Measurements from ENCODE around the gene GAS5. TPM values are rescaled to one million over a fixed set of nuclear protein-coding genes. Genes with fewer than 3 reads are reported as not detected.
"Not testable (repeated sequence)": the region's sequence is repeated elsewhere in the genome, so short reads cannot be mapped to it uniquely, and the experiment has no call there.

Gene GAS5
- total and polyA plus RNA-seq, 4 experiments from 2014 or later, result 312 to 709 (median 535) TPM

- Mint-ChIP-seq H3K9me3 (no peaks in the 10 kb centered on the region), H3K27ac (no peak overlapping the region), H3K4me1 (peaks cover 7 to 20% (median 14%) of the 10 kb centered on the region in 4 donors), H3K4me3 (peak overlapping the region in 1 of 8 donors; percentile 36), H3K36me3 (peaks cover 52 to 58% of the 10 kb centered on the region in 2 donors), H3K27me3 (no peaks in the 10 kb centered on the region)
- no peaks in the 10 kb centered on the region for H3K4me1 ChIP-seq (ENCODE audit: insufficient read depth, low read length)
- intact Hi-C loops (cut with micrococcal nuclease), result no loop called here
- peaks cover 16% of the 10 kb centered on the region for H3K36me3 ChIP-seq (ENCODE audit: insufficient read depth, low read length)
- CTCF ChIA-PET (ENCODE audit: partially characterized antibody), result no interaction called here
- DNase-seq, result no peak
- H3K9me3 ChIP-seq (ENCODE audit: control insufficient read depth in 1 of 2, low read length in 2 of 2), result no peaks in the 10 kb centered on the region
- H3K27ac ChIP-seq (ENCODE audit: low read depth, low read length), result no peak overlapping the region
- no peak overlapping the region for H3K4me3 ChIP-seq (ENCODE audit: low read length in 2 of 2)
- POLR2A ChIA-PET (ENCODE audit: partially characterized antibody), result interaction anchor here (0.6 to 0.9 kb wide), 2 partner anchors 18 to 128 kb away, joined by 3 to 4 read pairs; partner anchors contain the start of gene ZBTB37
- H3K27me3 ChIP-seq (ENCODE audit: insufficient read depth, low read length), result no peaks in the 10 kb centered on the region
These were observed 19.2 kb upstream of the GAS5 start for GRCh38 chr1:173886746-173887611.

GRCh38 chr1:173884701-173885100 is 16.9 kb upstream of the GAS5 start:
- H3K4me3 ChIP-seq (ENCODE audit: low read length in 2 of 2), result no peak overlapping the region
- CTCF ChIA-PET (ENCODE audit: partially characterized antibody), result no interaction called here
- H3K4me1 ChIP-seq (ENCODE audit: insufficient read depth, low read length), result no peaks in the 10 kb centered on the region
- H3K27ac Mint-ChIP-seq, result no peak overlapping the region
- peaks cover 45 to 50% of the 10 kb centered on the region in 2 donors for H3K36me3 Mint-ChIP-seq
- POLR2A ChIA-PET (ENCODE audit: partially characterized antibody), result no interaction called here
- DNase-seq, result no peak
- intact Hi-C loops (cut with micrococcal nuclease), result no loop called here
- H3K27ac ChIP-seq (ENCODE audit: low read depth, low read length), result no peak overlapping the region
- H3K27me3 ChIP-seq (ENCODE audit: insufficient read depth, low read length), result no peaks in the 10 kb centered on the region
- H3K36me3 ChIP-seq (ENCODE audit: insufficient read depth, low read length), result peaks cover 16% of the 10 kb centered on the region
- no peak overlapping the region for H3K4me3 Mint-ChIP-seq
- no peaks in the 10 kb centered on the region for H3K27me3 Mint-ChIP-seq
- no peaks in the 10 kb centered on the region for H3K9me3 ChIP-seq (ENCODE audit: control insufficient read depth in 1 of 2, low read length in 2 of 2)
- H3K9me3 Mint-ChIP-seq, result no peaks in the 10 kb centered on the region
- H3K4me1 Mint-ChIP-seq, result peaks cover 8 to 20% (median 12%) of the 10 kb centered on the region in 4 donors

GRCh38 chr1:173881117-173881516 is 13.3 kb upstream of the GAS5 start:
- H3K27me3 ChIP-seq (ENCODE audit: insufficient read depth, low read length); H3K27ac Mint-ChIP-seq; H3K27me3 Mint-ChIP-seq; H3K9me3 Mint-ChIP-seq; DNase-seq; H3K4me3 Mint-ChIP-seq; H3K27ac ChIP-seq (ENCODE audit: low read depth, low read length); POLR2A ChIA-PET (ENCODE audit: partially characterized antibody); intact Hi-C loops (cut with micrococcal nuclease); H3K4me1 ChIP-seq (ENCODE audit: insufficient read depth, low read length); H3K9me3 ChIP-seq (ENCODE audit: control insufficient read depth in 1 of 2, low read length in 2 of 2); H3K4me3 ChIP-seq (ENCODE audit: low read length in 2 of 2); CTCF ChIA-PET (ENCODE audit: partially characterized antibody); H3K36me3 ChIP-seq (ENCODE audit: insufficient read depth, low read length); H3K4me1 Mint-ChIP-seq: not testable (repeated sequence)
- H3K36me3 Mint-ChIP-seq, result peaks cover 47 to 51% of the 10 kb centered on the region in 2 donors

- Histone ChIP-seq H3K36me3 (ENCODE audit: insufficient read depth, low read length) (peaks cover 5% of the 10 kb centered on the region), H3K27ac (ENCODE audit: low read depth, low read length) (no peak overlapping the region), H3K4me1 (ENCODE audit: insufficient read depth, low read length) (peaks cover 3% of the 10 kb centered on the region), H3K27me3 (ENCODE audit: insufficient read depth, low read length) (no peaks in the 10 kb centered on the region), H3K4me3 (ENCODE audit: low read length in 2 of 2) (no peak overlapping the region), H3K9me3 (ENCODE audit: control insufficient read depth in 1 of 2, low read length in 2 of 2) (no peaks in the 10 kb centered on the region)
- Mint-ChIP-seq H3K36me3 (peaks cover 48 to 50% of the 10 kb centered on the region in 2 donors), H3K27ac (peak overlapping the region in 1 of 7 donors; percentile 6), H3K4me1 (peaks cover 2 to 9% (median 6%) of the 10 kb centered on the region in 4 donors), H3K4me3 (no peak overlapping the region), H3K9me3 (no peaks in the 10 kb centered on the region), H3K27me3 (no peaks in the 10 kb centered on the region)
- ChIA-PET CTCF (ENCODE audit: partially characterized antibody) (no interaction called here), POLR2A (ENCODE audit: partially characterized antibody) (interaction anchor here (1.0 to 1.2 kb wide), 2 partner anchors 9 to 10 kb away, joined by 3 read pairs; partner anchors contain the start of gene ZBTB37)
- intact Hi-C loops (cut with micrococcal nuclease), result no loop called here
- no peak for DNase-seq
These were observed 10.5 kb upstream of the GAS5 start for GRCh38 chr1:173878251-173878650.

- POLR2A ChIA-PET (ENCODE audit: partially characterized antibody), result no interaction called here
- Histone ChIP-seq H3K4me3 (ENCODE audit: low read length in 2 of 2) (no peak overlapping the region), H3K27me3 (ENCODE audit: insufficient read depth, low read length) (no peaks in the 10 kb centered on the region), H3K27ac (ENCODE audit: low read depth, low read length) (no peak overlapping the region), H3K9me3 (ENCODE audit: control insufficient read depth in 1 of 2, low read length in 2 of 2) (no peaks in the 10 kb centered on the region), H3K36me3 (ENCODE audit: insufficient read depth, low read length) (peaks cover 5% of the 10 kb centered on the region), H3K4me1 (ENCODE audit: insufficient read depth, low read length) (peaks cover 16% of the 10 kb centered on the region)
- no peak for DNase-seq
- peak overlapping the region in 1 of 7 donors; percentile 64 for H3K27ac Mint-ChIP-seq
- no peak overlapping the region for H3K4me3 Mint-ChIP-seq
- H3K4me1 Mint-ChIP-seq, result peaks cover 8 to 19% (median 12%) of the 10 kb centered on the region in 4 donors
- intact Hi-C loops (cut with micrococcal nuclease), result no loop called here
- H3K36me3 Mint-ChIP-seq, result peaks cover 53 to 55% of the 10 kb centered on the region in 2 donors
- no peaks in the 10 kb centered on the region for H3K9me3 Mint-ChIP-seq
- no peaks in the 10 kb centered on the region for H3K27me3 Mint-ChIP-seq
- CTCF ChIA-PET (ENCODE audit: partially characterized antibody), result interaction anchor here (1.4 kb wide), 1 partner anchor 11 kb away, joined by 3 read pairs; no protein-coding TSS in a partner anchor
These were observed 8.9 kb upstream of the GAS5 start for GRCh38 chr1:173876732-173877131.

GRCh38 chr1:173871500-173871899 is 3.7 kb upstream of the GAS5 start:
- CTCF ChIA-PET (ENCODE audit: partially characterized antibody), result interaction anchor here (1.2 kb wide), 1 partner anchor 51 kb away, joined by 3 read pairs; no protein-coding TSS in a partner anchor
- intact Hi-C loops (cut with micrococcal nuclease), result no loop called here

GRCh38 chr1:173871091-173871490 is 3.3 kb upstream of the GAS5 start:
- Mint-ChIP-seq H3K9me3 (peaks cover 0 to 8% (median 0%) of the 10 kb centered on the region in 8 donors), H3K36me3 (peaks cover 34 to 52% of the 10 kb centered on the region in 2 donors), H3K4me1 (peaks cover 36 to 68% (median 45%) of the 10 kb centered on the region in 4 donors), H3K4me3 (peak overlapping the region in 7 of 8 donors; percentile 69 to 96 (median 78)), H3K27me3 (no peaks in the 10 kb centered on the region), H3K27ac (peak overlapping the region; percentile 88 to 99 (median 97))
- H3K36me3 ChIP-seq (ENCODE audit: insufficient read depth, low read length), result peaks cover 12% of the 10 kb centered on the region
- intact Hi-C loops (cut with micrococcal nuclease), result no loop called here
- ChIA-PET CTCF (ENCODE audit: partially characterized antibody) (interaction anchor here (1.1 to 1.2 kb wide), 3 partner anchors 47 to 1126 kb away, joined by 3 to 4 read pairs (median 3); partner anchors contain the start of gene DARS2), POLR2A (ENCODE audit: partially characterized antibody) (interaction anchor here (1.7 to 7.0 kb wide), 2 partner anchors 155 to 395 kb away, joined by 4 to 56 read pairs; partner anchors contain the start of gene KLHL20)
- no peaks in the 10 kb centered on the region for H3K27me3 ChIP-seq (ENCODE audit: insufficient read depth, low read length)
- no peaks in the 10 kb centered on the region for H3K9me3 ChIP-seq (ENCODE audit: control insufficient read depth in 1 of 2, low read length in 2 of 2)
- no peak for DNase-seq
- H3K27ac ChIP-seq (ENCODE audit: low read depth, low read length), result peak overlapping the region; percentile 89
- peak overlapping the region in 1 of 2 donors; percentile 5 for H3K4me3 ChIP-seq (ENCODE audit: low read length in 2 of 2)
- peaks cover 60% of the 10 kb centered on the region for H3K4me1 ChIP-seq (ENCODE audit: insufficient read depth, low read length)

More at GRCh38 chr1:173871500-173871899, 3.7 kb upstream of the GAS5 start:
- Mint-ChIP-seq H3K4me1 (peaks cover 32 to 64% (median 41%) of the 10 kb centered on the region in 4 donors), H3K27ac (peak overlapping the region; percentile 64 to 99 (median 95)), H3K36me3 (peaks cover 31 to 52% of the 10 kb centered on the region in 2 donors), H3K4me3 (peak overlapping the region in 6 of 8 donors; percentile 7 to 96 (median 52)), H3K27me3 (no peaks in the 10 kb centered on the region), H3K9me3 (peaks cover 0 to 8% (median 0%) of the 10 kb centered on the region in 8 donors)
- Histone ChIP-seq H3K27me3 (ENCODE audit: insufficient read depth, low read length) (no peaks in the 10 kb centered on the region), H3K4me3 (ENCODE audit: low read length in 2 of 2) (no peak overlapping the region), H3K4me1 (ENCODE audit: insufficient read depth, low read length) (peaks cover 56% of the 10 kb centered on the region), H3K27ac (ENCODE audit: low read depth, low read length) (peak overlapping the region; percentile 89), H3K36me3 (ENCODE audit: insufficient read depth, low read length) (peaks cover 10% of the 10 kb centered on the region), H3K9me3 (ENCODE audit: control insufficient read depth in 1 of 2, low read length in 2 of 2) (no peaks in the 10 kb centered on the region)
- DNase-seq, result no peak
- POLR2A ChIA-PET (ENCODE audit: partially characterized antibody), result interaction anchor here (1.7 to 7.0 kb wide), 2 partner anchors 155 to 395 kb away, joined by 4 to 56 read pairs; partner anchors contain the start of gene KLHL20

Data from CD4-positive, alpha-beta memory T cell (primary cell).